Nephron progenitor cell (in vitro differentiated cells): Measurements from ENCODE around the gene TNIP1.

Source experiments
- DNase-seq: peaks from one replicate; pipeline ENCODE4 v3.0.0; 2021
- H3K27ac Mint-ChIP-seq: 2 replicates; pipeline ENCODE4 v1.8.0; 2021; ENCODE audit warnings: mild to moderate bottlenecking, moderate library complexity, mixed read lengths
- H3K27me3 Mint-ChIP-seq: 2 replicates; pipeline ENCODE4 v1.8.0; 2021; ENCODE audit warnings: mild to moderate bottlenecking, low read depth, mixed read lengths; ENCODE audit not compliant: poor library complexity
- H3K36me3 Mint-ChIP-seq: 2 replicates; pipeline ENCODE4 v1.8.0; 2021; ENCODE audit warnings: low read depth, mixed read lengths
- H3K4me1 Mint-ChIP-seq: 2 replicates; pipeline ENCODE4 v1.8.0; 2021; ENCODE audit warnings: mixed read lengths
- H3K4me3 Mint-ChIP-seq: 2 replicates; pipeline ENCODE4 v1.8.0; 2021; ENCODE audit warnings: mild to moderate bottlenecking, moderate library complexity, mixed read lengths
- H3K9me3 Mint-ChIP-seq: 2 replicates; pipeline ENCODE4 v1.8.0; 2021; ENCODE audit warnings: mild to moderate bottlenecking, moderate library complexity, mixed read lengths
- CTCF ChIP-seq: fragments of 200-600 bp; sonication (generic); IDR thresholded peaks from 2 replicates; pipeline ENCODE4 v1.5.0; 2021; ENCODE audit warnings: antibody characterized with exemption

The TNIP1 gene

GRCh38 chr5:151086192-151086869 is 5.5 kb upstream of the TNIP1 start:
- Mint-ChIP-seq H3K27me3 (peaks cover 15% of the 10 kb centered on the region), H3K4me1 (peaks cover 33% of the 10 kb centered on the region), H3K27ac (peak overlapping the region; percentile 14), H3K36me3 (no peaks in the 10 kb centered on the region), H3K4me3 (no peak overlapping the region), H3K9me3 (no peaks in the 10 kb centered on the region)
- no peak for DNase-seq
- no peak for TF ChIP-seq CTCF

DNA sequence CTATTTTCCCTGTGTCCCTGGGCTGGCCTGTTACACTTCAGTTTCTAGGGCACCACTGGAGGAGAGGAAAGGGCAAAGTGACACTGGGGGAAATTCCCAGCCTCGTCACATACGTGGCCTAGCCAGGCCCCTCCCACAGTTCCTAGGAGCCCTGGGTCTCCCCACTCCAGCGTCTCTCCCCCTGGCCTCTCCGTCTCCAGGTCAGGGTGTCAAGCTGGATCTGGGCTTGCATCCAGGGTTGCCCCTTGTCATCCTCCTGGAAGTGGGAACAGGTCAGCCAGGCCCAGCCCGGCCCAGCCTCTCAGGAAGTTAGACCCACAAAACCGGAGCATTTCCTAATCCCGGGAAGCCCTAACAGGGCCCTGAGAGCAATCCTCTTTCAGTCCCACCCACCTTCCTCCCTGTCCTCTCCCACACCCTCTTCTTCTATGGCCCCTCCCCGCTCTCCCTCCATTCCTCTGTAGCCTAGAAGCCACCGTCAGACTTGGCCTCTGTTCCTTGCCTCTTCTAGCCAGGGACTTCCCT is 4.7 kb upstream of the TNIP1 start:
- H3K27ac Mint-ChIP-seq = no peak overlapping the region
- H3K9me3 Mint-ChIP-seq = no peaks in the 10 kb centered on the region
- H3K36me3 Mint-ChIP-seq = no peaks in the 10 kb centered on the region
- H3K4me3 Mint-ChIP-seq = no peak overlapping the region
- peaks cover 7% of the 10 kb centered on the region for H3K27me3 Mint-ChIP-seq
- peaks cover 33% of the 10 kb centered on the region for H3K4me1 Mint-ChIP-seq
- no peak for TF ChIP-seq CTCF
- no peak for DNase-seq

- DNase-seq = no peak
- no peak for TF ChIP-seq CTCF
- Mint-ChIP-seq H3K4me3 (no peak overlapping the region), H3K4me1 (peaks cover 45% of the 10 kb centered on the region), H3K27ac (no peak overlapping the region), H3K36me3 (no peaks in the 10 kb centered on the region), H3K27me3 (no peaks in the 10 kb centered on the region), H3K9me3 (no peaks in the 10 kb centered on the region)
Observed at GRCh38 chr5:151084363-151084762, 3.5 kb upstream of the TNIP1 start.

- Mint-ChIP-seq H3K27ac (no peak overlapping the region), H3K27me3 (no peaks in the 10 kb centered on the region), H3K36me3 (peaks cover 3% of the 10 kb centered on the region), H3K9me3 (no peaks in the 10 kb centered on the region), H3K4me3 (no peak overlapping the region), H3K4me1 (peaks cover 44% of the 10 kb centered on the region)
- no peak for TF ChIP-seq CTCF
- DNase-seq = no peak
Observed at GRCh38 chr5:151083081-151083676, 2.3 kb upstream of the TNIP1 start.

GRCh38 chr5:151082282-151082902 is 1.6 kb upstream of the TNIP1 start:
- H3K27ac Mint-ChIP-seq = no peak overlapping the region
- TF ChIP-seq CTCF = peak; percentile 17
- peak overlapping the region; percentile 89 for H3K4me3 Mint-ChIP-seq
- H3K4me1 Mint-ChIP-seq = peaks cover 46% of the 10 kb centered on the region
- H3K9me3 Mint-ChIP-seq = no peaks in the 10 kb centered on the region
- peaks cover 9% of the 10 kb centered on the region for H3K36me3 Mint-ChIP-seq
- DNase-seq = no peak
- H3K27me3 Mint-ChIP-seq = no peaks in the 10 kb centered on the region
